ENCODE measurements around the gene HHAT. TPM values are rescaled to one million over a fixed set of nuclear protein-coding genes. Genes with fewer than 3 reads are reported as not detected.

Gene HHAT
- polyA plus RNA-seq, 1 donor from 2014 or later, result 5.3 TPM

- H3K79me2 ChIP-seq (replicated peaks; ENCODE audit: insufficient read depth, low read length), result no peaks in the 10 kb centered on the region
- no peaks in the 10 kb centered on the region for H3K36me3 ChIP-seq (ENCODE audit: insufficient read depth, low read length)
- no peak overlapping the region for H3K4me3 ChIP-seq (ENCODE audit: low read length)
- H2AFZ ChIP-seq (ENCODE audit: low read depth, low read length), result no peak overlapping the region
- no peaks in the 10 kb centered on the region for H3K27me3 ChIP-seq (ENCODE audit: insufficient read depth, low read depth, low read length)
- no peaks in the 10 kb centered on the region for H3F3A ChIP-seq (ENCODE audit: insufficient read depth, low read length, poor library complexity, severe bottlenecking)
- TF ChIP-seq REST (IDR thresholded peaks at IDR 0.05; ENCODE audit: borderline replicate concordance) (no peak), RAD21 (conservative IDR thresholded peaks at IDR 0.05) (no peak)
- H3K27ac ChIP-seq (ENCODE audit: low read length), result no peak overlapping the region
- no peaks in the 10 kb centered on the region for H3K9me2 ChIP-seq (ENCODE audit: insufficient read depth, low read length)
- H4K20me1 ChIP-seq (ENCODE audit: insufficient read depth), result no peaks in the 10 kb centered on the region
- H3K9me3 ChIP-seq (ENCODE audit: low read length), result no peaks in the 10 kb centered on the region
- H3K4me2 ChIP-seq (ENCODE audit: low read length), result no peak overlapping the region
- H3K9ac ChIP-seq (ENCODE audit: low read length), result no peak overlapping the region
Measured at GRCh38 chr1:210625715-210626114, 297.0 kb downstream of the HHAT start.

GRCh38 chr1:210626341-210626740 lies 297.6 kb downstream of the HHAT start:
- Histone ChIP-seq H3F3A (ENCODE audit: insufficient read depth, low read length, poor library complexity, severe bottlenecking) (no peaks in the 10 kb centered on the region), H3K9me3 (ENCODE audit: low read length) (no peaks in the 10 kb centered on the region), H3K36me3 (ENCODE audit: insufficient read depth, low read length) (no peaks in the 10 kb centered on the region), H3K4me2 (ENCODE audit: low read length) (no peak overlapping the region), H4K20me1 (ENCODE audit: insufficient read depth) (no peaks in the 10 kb centered on the region), H3K27ac (ENCODE audit: low read length) (no peak overlapping the region), H3K9me2 (ENCODE audit: insufficient read depth, low read length) (no peaks in the 10 kb centered on the region), H3K4me3 (ENCODE audit: low read length) (no peak overlapping the region), H3K27me3 (ENCODE audit: insufficient read depth, low read depth, low read length) (no peaks in the 10 kb centered on the region), H2AFZ (ENCODE audit: low read depth, low read length) (no peak overlapping the region), H3K9ac (ENCODE audit: low read length) (no peak overlapping the region), H3K79me2 (replicated peaks; ENCODE audit: insufficient read depth, low read length) (no peaks in the 10 kb centered on the region)
- TF ChIP-seq POLR2AphosphoS5 (IDR thresholded peaks at IDR 0.05), result no peak
- TF ChIP-seq MXI1 (conservative IDR thresholded peaks at IDR 0.05; ENCODE audit: poor library complexity, severe bottlenecking), result no peak
- TF ChIP-seq EZH2 (IDR thresholded peaks at IDR 0.05; ENCODE audit: borderline replicate concordance, insufficient read depth, low read length, poor library complexity, severe bottlenecking), result no peak
- no peak for TF ChIP-seq CTCF (IDR thresholded peaks at IDR 0.05; ENCODE audit: poor library complexity, severe bottlenecking)
- TF ChIP-seq SMC3 (conservative IDR thresholded peaks at IDR 0.05; ENCODE audit: poor library complexity), result no peak
- TF ChIP-seq TAF1 (IDR thresholded peaks at IDR 0.05; ENCODE audit: low read depth), result no peak
- TF ChIP-seq REST (IDR thresholded peaks at IDR 0.05; ENCODE audit: borderline replicate concordance), result no peak
- no peak for TF ChIP-seq EP300 (conservative IDR thresholded peaks at IDR 0.05; ENCODE audit: poor library complexity, severe bottlenecking)
- TF ChIP-seq RAD21 (conservative IDR thresholded peaks at IDR 0.05), result no peak
